ENCODE data around the gene NTN1.

GRCh38 chr17:8986295-8986694, 35.0 kb upstream of the NTN1 start:
- peak in 2 of 3 experiments; percentile 40; a peak in 2 of 6 replicates for TF ChIP-seq CTCF (IDR thresholded peaks at IDR 0.05 in 2 of 3, conservative IDR thresholded peaks at IDR 0.05 in 1 of 3; ENCODE audit: borderline replicate concordance in 1 of 3, insufficient read depth in 1 of 3, low read depth in 2 of 3, low read length in 2 of 3)
- TF ChIP-seq POLR2AphosphoS5 (IDR thresholded peaks at IDR 0.05; ENCODE audit: low read depth, low read length): no peak
- TF ChIP-seq RAD21 (IDR thresholded peaks at IDR 0.05; ENCODE audit: low read depth): peak; percentile 21
- no peak for TF ChIP-seq CEBPB (IDR thresholded peaks at IDR 0.05; ENCODE audit: low read depth)
- no peak for TF ChIP-seq POLR2A (IDR thresholded peaks at IDR 0.05; ENCODE audit: borderline replicate concordance, extremely low read depth, insufficient read depth, insufficient read length)
- no peak for TF ChIP-seq ZBTB33 (IDR thresholded peaks at IDR 0.05; ENCODE audit: extremely low read depth, insufficient replicate concordance, low read length)
- no peak for TF ChIP-seq YY1 (IDR thresholded peaks at IDR 0.05; ENCODE audit: extremely low read depth, insufficient replicate concordance, low read depth, low read length)

All from HCT116 (cell line).